ENCODE results near the gene SDCCAG8.

The SDCCAG8 gene

DNA sequence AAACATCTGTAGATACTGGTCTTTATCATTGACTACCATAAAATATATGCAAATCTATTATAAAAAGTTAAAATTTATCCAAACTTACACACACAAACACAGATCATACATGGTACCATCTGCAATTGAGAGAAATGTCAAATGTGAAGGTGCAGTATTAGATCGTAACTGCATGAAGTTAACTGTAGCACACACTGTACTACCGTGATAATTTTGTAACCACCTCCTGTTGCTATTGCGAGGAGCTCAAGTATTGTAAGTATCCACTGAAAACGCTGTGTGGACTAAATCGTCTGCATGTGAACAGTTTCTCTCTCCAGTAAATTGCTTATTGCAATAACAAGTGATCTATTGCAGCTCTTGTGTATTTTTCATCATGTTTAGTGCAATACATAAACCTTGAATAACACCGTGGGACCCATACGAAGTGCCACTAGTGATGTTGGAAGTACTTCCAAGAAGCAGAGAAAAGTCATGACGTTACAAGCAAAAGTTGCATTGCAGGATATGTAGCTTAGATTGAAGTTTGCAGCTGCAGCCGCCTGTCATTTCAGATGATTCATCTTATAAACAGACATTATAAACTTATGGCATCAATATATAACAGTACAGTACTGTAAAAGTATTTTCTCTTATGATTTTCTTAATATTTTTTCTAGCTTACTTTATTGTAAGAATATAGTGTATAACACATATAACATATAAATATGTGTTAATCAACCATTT lies 172.9 kb downstream of the SDCCAG8 start:
- DNase-seq: no peak

DNA sequence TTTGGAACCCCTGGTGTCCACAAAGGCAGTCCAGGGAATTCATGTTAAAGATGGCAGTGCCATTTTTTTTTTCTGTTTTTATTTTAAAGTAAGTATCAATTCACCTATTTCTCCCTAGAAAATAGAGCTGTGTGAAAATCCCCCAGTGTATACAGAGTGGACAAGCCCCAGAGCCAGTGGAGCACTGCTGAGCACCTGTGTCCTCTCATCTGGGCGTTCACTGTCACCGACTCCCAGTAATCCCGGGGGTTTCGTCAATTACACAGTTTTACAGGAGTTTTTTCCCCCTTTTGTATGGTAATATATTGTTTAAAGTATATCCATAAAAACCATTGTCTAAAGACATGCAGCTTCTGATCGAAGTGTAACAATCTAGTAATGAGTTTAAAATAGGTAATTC lies 175.8 kb downstream of the SDCCAG8 start:
- no peak for DNase-seq

DNA sequence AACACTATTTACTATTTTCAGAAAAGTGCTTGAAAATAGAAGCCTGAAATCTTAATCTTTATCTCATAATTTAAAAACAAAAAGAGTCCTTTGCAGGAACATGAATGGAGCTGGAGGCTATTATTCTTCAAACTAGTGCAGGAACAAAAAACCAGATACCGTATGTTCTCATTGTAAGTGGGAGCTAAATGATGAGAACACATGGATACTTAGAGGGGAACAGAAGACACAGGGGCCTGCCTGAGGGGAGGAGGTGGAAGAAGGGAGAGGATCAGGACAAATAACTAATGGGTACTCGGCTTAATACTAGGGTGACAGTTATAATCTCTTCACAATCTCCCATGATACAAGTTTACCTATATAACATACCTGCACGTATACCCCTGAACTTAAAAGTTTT lies 176.3 kb downstream of the SDCCAG8 start:
- no peak for DNase-seq

DNA sequence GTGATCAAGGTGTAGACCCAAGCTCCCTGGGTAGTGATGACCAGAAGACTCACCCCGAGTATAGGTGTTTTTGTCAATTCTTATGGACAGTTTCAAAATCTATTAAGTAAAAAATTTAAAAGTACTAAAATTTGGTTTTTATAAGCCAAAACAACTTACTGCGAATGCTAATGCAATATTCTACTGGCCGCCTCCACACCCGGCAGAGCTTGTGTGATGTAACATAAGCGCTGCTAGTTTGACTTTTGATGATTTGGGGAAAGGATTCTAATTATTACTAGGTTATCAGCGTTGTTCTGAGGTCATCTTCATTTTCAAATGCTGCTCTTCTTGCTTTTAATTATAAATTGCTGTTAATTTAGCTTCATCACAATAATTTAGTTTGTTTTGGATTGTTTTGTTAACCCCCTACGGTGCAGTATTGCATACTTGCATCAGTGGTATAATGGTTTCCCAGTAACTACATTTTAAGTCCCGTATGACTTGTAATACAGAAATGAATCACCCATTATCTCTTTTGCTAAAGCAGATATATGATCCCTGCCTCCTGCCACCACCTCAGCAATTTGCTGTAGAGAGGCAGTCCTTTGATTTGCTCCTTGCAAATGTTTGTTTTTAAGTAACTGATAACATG lies 178.0 kb downstream of the SDCCAG8 start:
- no peak for DNase-seq

DNA sequence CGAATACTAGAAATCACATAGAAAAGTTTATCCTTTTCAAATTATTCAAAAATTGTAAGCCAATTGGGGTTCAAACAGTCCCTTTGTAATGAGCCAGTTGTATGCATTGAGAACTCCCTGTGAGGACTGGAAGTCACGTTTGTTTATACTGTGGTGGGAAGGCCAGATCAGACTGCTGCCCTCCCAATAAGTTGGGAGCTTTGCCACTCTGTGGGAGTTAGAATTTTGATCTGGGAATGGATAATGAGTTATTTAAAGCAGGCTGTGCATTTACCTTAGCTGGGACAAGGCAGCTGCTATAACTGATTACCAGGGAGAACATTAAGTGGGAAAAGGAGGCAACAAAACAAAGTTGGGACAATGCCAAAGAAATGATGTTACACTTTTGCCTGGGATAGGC lies 178.8 kb downstream of the SDCCAG8 start:
- no peak for DNase-seq

DNA sequence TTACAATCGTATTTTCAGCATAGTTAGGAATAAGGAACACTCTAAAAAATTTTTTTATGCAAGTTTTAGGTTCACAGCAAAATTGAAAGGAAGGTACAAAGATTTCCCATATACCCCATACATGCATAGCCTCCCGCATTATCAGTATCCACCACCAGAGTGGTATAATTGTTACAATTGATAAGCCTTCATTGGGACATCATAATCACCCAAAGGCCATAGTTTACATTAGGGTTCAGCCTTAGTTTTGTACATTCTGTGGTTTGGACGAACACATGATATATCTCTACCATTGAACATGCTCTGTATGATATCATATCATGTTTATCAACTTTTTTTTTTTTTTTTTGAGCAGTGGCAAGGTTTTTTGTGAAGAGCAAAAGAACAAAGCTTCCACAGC lies 180.0 kb downstream of the SDCCAG8 start:
- no peak for DNase-seq

DNA sequence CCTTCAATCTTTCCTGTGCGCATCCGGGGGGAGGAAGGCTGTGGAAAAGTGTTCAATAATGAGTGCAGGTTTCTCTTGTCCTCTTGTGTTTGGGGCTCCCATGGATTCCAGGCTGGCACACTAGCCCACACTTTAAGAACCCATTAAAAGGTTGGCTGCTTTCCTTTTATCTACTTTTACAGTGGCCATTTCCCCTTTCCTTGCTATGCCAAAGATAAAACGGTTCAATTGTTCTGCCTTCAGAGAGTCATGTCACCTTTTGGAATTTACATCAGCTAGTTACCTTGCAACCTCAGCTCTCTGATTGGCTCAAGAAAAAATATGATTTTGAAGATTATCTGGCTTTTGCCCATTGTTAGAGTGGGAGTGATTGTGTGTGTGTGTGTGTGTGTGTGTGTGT lies 182.3 kb downstream of the SDCCAG8 start:
- no peak for DNase-seq

DNA sequence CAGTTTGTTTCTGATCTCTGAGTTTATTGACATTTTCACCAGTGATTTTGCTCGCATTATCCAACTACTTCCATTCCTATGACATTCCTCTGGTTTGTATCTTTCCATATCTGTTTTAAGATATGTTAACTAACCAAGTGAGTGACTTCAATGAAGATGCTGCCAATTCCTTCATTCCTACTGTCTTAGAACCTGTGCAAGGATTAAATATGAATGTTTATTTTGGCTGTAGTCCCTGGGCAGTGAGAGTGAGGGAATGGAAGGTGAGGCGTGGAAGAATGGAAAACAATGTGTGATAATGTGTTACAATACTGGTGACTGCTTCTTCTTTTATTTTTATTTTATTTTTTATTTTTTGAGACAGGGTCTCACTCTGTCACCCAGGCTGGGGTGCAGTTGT lies 183.0 kb downstream of the SDCCAG8 start:
- DNase-seq: no peak

DNA sequence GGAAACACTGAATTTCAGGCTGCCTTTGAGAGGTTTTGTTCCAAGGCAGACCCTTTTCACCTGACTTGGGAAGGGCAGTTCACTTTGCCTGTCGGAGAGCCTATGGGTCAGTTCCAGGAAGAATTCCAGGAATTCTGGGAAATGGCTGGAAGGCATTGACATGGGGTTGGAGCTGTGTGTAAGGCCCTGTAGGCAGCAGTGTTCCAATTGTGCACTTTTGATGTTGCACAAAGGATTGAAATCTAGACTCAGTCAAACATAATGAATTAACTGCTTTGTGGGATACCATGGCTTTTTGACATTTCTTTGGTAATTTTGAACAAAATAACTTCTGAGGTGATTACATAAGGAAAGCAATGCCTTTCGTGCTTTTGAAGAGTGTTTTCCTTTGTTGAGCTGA lies 184.6 kb downstream of the SDCCAG8 start:
- DNase-seq: no peak

DNA sequence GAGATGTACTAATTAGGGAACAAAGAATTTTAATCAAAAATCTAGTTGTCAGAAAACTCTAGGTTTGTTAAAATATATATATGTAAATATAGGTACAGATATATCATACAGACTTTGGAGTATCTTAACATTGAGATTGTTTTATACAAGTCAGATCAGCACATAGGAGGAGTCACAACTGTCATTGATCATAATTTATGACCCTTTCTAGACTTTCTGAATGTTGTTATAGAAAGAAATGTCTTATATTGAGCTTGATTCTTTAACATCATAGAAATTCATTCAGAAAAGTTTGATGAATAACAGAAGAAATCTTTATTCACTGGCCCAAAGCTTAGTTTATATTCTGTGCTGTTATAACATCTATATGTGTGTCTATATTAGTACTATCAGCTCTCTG lies 185.8 kb downstream of the SDCCAG8 start:
- no peak for DNase-seq

DNA sequence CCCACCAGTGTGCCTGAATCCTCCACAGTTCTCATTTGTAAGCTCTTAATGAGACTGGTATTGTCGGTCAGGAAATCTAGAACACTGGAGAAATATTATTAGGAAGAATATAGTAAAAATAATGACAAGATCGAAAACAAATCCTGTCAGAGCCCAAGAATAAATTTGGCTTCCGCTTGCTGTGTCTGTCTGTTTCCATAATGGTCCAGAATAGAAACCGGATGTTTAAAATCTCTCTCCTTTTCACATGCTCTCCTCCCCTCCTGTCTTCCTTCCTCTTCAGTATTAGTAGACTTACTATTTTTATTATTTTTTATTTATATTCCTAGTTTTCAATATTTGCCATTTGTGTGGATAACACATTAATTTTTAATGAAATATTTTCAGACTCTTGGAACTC lies 187.7 kb downstream of the SDCCAG8 start:
- DNase-seq: no peak

DNA sequence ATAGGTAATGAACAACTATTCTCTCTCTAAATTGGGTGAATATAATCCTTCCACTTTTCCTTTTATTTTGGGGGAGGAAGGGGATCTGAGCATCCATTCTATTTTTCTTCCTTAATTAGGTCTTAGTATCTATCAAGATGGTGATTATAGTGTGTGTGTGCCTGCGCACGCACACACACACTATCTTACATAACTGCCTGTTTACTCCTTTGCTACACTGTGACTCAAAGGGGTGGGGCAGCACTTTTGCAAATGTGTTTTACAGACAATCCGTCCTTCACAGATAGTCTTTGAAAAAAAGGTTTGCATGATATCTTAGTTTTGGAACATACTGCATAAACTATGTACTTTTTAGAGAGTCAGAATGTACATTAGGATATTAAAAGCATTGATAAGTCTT lies 191.5 kb downstream of the SDCCAG8 start:
- peak; percentile 46 for DNase-seq

DNA sequence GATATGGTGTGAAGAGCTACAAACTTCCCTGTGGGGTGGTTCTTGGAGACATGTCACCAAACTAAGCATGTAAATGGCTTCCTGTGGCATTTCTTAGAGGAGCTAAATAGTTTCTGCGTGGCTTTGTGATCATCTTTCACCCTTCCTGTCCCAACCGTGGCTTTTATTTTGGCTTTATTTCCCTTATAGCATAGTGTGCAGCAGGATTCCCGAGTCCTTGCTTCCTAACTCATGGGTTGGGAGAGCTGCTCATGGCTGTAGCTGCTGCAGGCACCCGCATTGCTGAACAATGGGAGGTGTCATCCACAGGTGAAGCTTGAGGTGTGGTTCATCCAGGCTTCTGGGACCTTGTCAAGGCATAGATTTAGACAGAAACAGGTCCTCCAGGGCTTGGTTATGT lies 192.0 kb downstream of the SDCCAG8 start:
- DNase-seq: no peak

DNA sequence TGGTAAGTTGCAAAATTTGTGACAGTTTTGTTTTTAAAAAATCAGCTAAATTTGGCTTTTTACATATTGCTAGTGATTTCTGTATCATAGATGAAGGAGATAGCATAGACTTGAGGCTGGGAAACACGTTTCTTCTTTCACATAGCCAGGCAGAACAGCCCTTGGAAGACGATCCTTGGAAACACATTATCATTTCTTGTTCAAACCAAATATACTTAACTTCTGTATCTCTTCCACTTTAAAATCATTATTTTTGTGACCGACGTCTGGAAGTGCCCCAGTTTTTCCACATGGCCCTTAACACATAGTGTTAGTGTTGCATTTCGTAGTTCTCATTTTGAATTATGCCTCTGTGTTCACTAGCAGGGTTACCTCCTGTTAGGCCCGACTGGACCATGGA lies 193.5 kb downstream of the SDCCAG8 start:
- DNase-seq: no peak

DNA sequence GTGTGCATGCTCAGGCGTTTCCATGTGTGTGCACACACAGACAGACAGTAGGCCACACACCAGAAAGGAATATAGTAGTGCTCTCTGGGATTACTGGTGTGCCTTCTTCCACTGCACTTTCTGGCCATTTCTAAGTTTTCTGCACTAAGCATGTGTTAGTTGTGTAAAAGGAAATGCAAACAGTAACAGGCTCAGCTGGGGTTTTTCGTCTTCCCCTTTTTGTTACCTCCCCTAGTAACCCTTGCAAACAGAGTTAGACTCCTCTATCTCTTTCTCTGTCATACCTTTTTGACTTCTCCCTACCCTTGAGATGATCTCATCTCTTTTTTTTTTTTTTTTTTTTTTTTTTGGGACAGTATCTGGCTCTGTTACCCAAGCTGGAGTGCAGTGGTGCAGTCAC lies 196.3 kb downstream of the SDCCAG8 start:
- no peak for DNase-seq

DNA sequence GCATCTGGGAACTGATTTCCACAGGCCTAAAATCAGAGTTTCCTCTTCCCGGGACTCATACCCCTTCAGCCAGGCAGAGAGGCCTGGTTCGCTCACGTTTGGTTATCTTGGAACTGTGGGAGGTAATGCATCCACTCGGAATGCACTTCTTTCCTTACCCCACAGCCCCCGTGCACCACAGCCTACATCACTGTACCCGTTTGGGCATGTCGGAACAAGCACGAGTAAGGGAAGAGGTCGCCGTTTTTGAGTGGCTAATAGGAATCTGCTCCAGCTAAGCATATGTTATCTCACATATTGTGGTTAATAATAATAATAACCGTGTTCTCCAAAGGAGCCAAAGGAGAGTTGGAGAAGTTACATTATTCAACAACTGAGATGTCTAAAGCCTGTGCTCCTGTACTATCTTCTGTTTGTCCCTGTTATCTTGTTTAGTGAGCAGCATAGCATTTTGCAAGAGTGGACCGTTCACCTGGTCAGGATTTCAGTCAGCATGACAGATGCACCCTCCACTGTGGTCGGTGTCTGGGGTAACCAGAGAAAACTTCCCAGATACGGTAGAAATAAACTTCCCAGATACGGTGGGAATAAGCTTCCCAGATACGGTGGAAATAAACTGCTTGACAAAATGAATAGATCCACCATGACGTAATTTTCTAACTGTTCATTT lies 198.6 kb downstream of the SDCCAG8 start:
- DNase-seq: no peak

DNA sequence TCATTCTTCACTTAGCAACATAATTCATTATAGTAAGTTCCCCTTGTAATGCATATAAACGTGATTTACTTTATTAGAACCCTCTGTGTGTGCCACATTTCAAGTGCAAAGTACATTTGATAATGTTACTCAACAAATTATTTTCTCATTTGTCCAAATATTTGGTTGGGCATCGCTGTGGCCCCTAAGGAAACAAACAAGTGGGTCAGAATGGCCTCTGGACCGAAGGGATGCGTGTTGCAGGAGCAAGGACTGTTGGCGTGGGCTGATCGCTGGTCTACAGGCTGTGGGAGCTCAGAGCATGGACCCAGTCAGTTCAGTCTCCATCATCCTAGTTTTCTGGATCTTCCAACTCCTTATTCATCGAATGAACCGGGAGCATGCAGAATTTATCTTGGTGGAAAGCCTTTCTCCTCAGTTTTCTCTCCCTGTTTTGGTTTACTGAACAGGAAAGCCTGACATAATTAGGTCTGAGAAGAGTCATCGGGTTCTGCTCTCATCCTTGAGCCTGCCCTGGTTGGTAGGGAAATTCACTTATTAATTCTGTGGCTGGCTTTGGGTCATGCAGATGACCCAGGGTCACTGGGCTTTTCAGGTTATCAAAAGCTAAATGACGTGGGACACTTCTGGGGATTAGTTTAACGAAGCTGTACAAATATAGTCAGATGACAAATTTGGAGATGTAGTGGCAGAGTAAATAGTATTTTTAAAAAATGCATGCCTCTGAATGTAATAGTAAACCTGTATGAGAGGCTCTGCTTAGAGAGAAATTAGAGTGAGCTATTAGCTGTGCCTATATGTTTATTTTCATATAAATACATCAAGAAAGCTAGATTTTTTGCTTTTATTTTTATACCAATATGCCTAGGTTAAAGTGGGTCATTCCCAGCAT lies 200.2 kb downstream of the SDCCAG8 start:
- no peak for DNase-seq

DNA sequence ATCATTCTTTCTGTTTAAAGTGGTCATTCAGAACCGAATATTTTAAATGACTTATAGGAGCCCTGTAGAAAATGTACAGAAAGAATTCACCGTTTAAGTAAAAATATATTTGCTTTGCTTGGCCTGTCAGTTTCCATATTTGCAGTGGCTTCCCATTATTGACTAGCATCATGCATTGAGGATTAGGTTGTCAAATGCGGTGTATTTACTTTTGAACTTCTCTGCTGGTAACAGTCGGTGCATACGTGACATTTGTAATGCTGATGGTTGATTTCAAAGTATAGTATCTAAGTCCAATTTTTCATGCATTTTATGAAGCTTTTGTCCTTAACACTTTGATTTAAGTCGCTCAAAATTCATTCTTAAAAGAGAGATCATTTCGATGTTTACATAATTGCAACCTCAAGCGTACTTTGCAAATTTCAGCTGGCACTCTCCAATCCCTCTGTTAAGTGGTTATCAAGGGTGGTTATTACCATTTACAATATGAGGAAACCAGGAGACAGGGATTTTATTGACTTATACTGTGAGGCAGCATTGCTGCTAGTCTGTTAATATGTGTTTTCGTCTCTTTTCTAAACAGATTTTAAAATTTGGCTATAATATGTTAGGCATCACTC lies 201.6 kb downstream of the SDCCAG8 start:
- no peak for DNase-seq

DNA sequence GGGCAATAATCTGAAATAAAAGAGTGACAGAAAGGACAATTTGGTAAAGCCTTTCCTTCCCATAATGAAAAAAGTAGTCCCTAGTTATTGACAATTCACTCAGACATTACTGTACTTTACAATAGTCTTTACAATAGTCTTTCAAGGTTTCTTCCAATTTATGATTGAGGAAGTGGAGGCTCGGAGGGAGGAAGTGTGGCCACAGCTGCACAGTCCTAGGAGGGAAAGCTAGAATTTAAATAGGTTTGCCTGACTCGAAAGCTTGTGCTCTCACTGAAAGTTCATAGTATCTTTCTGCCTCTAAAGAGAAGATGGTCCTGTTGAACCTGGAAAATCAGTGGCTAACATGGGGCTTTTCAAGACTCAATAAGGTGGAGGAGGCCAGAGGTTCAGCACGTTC lies 203.2 kb downstream of the SDCCAG8 start:
- DNase-seq: no peak

DNA sequence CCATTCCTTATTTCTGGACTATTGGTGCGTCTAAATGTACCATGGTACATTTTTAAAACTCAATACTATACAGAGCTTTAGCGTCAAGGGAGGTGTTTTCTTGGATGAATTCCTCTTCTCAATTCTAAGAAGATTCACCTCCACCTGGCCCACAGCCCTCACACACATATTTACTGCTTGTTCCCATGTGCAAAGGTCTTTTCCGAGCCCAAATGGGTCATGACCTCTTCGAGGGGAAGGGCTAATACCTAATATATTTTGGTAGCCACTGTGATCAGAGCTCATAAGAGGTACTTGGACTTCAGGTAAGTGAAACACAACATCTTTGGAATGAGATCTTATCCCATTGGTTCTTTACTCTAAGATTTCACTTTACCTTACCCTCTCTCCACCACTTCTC lies 205.9 kb downstream of the SDCCAG8 start:
- DNase-seq: no peak

DNA sequence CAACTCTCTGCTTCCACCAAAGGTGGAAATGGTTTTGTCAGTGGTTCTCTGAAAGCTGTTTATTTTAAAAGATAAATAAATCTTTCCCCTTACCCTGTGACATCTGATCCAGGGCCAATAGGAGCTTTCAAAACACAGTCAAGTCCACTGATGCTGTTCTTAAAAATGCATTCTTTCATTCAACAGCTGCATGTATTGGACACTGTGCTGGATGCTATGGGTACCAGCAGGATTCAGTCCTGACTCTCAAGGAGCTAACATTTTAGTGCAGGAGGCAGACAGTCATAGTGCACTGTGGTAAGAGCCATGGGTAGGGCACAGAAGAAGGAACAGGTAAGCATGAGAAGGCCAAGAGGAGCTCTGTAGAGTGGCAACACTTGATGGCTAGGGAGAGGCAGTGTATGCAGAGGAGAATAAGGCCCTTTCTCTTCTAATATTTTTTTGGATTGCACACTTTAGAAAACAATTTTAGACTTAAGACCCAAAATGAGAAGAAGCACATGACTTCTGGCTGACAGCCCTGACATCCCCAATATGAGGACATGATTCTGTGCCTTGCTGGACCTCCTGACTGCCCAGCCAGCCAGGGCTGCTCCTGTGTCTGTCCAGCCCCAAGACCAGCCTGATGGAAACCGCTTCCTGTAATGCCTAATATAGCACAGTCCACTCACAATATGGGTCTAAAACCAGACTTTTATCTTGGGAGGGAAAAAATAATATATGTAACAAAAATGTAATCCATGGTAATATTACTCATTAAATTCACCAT lies 207.3 kb downstream of the SDCCAG8 start:
- DNase-seq: no peak

DNA sequence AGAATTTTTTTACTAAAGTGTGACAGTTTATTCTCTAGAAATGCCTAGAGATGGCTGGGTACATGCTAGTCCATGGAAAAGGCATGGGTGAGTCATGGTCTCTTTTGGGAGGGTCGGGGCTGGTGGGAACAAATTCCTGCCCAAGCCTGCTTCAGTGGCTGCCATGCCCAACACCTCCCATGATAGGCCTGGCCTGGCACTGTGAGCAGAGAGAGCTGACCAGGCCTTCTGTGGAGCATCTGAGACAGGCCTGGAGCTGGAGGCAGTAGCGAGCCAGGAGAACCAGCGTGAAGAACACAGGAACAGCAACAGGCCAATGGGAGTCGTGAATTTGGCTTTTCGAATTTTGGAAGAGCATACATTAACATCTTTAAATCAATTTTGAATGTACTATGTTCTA lies 209.2 kb downstream of the SDCCAG8 start:
- DNase-seq: no peak
